ENCODE measurements around the gene MCM5.

- TF ChIP-seq YY1 (IDR thresholded peaks at IDR 0.05; ENCODE audit: insufficient read depth, insufficient read length) = no peak
- no peak for TF ChIP-seq ZNF274 (IDR thresholded peaks at IDR 0.05; ENCODE audit: low read depth, low read length)
- TF ChIP-seq SUZ12 (IDR thresholded peaks at IDR 0.05; ENCODE audit: extremely low read depth, insufficient read depth, insufficient read length) = no peak
Measured at GRCh38 chr22:35424081-35424480, 24.1 kb downstream of the MCM5 start.
